ENCODE measurements around the gene DGKZ. TPM values are rescaled to one million over a fixed set of nuclear protein-coding genes. Genes with fewer than 3 reads are reported as not detected.
A peak's percentile ranks its signal among the peaks of the same experiment; 100 is the strongest.

The DGKZ gene
- total RNA-seq, 1 donor from 2014 or later = 55.3 TPM

DNA sequence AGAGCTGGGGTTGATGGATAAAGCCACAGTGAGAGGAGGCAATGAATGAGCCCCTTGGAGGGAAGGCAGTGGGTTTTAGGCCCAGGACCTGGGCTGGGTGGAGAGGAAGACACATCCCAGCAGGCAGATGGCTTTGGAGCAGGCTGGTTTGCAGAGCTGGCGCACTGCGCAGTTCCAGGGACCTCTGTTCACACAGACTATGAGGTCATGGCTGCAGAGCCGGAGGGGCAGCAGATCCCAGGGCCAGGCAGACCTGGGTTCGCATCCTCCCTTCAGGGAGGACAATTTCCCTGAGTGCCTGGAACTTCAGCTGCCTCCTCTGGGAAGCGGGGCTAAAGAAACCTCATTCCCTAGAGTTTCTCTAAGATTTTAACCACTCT, 28.2 kb upstream of the DGKZ start:
- Histone ChIP-seq H3K4me1 (peaks cover 26% of the 10 kb centered on the region), H3K27ac (peak overlapping the region; percentile 64), H3K9me3 (no peaks in the 10 kb centered on the region), H3K27me3 (ENCODE audit: low read depth) (no peaks in the 10 kb centered on the region), H3K36me3 (peaks cover 41% of the 10 kb centered on the region), H3K4me3 (no peak overlapping the region)
- TF ChIP-seq, protein P1, sequence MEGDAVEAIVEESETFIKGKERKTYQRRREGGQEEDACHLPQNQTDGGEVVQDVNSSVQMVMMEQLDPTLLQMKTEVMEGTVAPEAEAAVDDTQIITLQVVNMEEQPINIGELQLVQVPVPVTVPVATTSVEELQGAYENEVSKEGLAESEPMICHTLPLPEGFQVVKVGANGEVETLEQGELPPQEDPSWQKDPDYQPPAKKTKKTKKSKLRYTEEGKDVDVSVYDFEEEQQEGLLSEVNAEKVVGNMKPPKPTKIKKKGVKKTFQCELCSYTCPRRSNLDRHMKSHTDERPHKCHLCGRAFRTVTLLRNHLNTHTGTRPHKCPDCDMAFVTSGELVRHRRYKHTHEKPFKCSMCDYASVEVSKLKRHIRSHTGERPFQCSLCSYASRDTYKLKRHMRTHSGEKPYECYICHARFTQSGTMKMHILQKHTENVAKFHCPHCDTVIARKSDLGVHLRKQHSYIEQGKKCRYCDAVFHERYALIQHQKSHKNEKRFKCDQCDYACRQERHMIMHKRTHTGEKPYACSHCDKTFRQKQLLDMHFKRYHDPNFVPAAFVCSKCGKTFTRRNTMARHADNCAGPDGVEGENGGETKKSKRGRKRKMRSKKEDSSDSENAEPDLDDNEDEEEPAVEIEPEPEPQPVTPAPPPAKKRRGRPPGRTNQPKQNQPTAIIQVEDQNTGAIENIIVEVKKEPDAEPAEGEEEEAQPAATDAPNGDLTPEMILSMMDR (IDR thresholded peaks at IDR 0.05) = no peak
- ATAC-seq (no peak), DNase-seq (no peak)
- intact Hi-C loops (cut with DNase I) = no loop called here

DNA sequence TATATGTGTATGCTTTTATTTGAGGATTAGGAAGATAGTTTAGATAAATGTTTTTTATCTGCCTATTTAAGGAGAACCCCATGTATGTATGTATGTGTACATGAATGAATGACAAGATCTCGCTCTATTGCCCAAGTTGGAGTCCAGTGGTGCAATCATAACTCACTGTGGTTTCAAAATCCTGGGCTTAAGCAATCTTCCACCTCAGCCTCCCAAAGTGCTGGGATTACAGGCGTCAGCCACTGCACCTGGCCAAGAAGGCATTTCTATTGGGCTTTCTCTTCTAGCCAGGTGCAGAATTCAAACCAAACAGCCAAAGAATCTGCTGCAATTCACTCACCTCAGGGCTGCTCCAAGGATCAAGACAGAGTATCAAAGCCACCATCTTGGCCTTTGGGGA, 25.5 kb upstream of the DGKZ start:
- intact Hi-C loops (cut with DNase I) = no loop called here
- TF ChIP-seq, protein P1 (IDR thresholded peaks at IDR 0.05) = no peak
- Histone ChIP-seq H3K27ac (no peak overlapping the region), H3K4me1 (peaks cover 13% of the 10 kb centered on the region), H3K9me3 (no peaks in the 10 kb centered on the region), H3K27me3 (ENCODE audit: low read depth) (no peaks in the 10 kb centered on the region), H3K4me3 (no peak overlapping the region), H3K36me3 (peaks cover 41% of the 10 kb centered on the region)
- DNase-seq (no peak), ATAC-seq (no peak)

DNA sequence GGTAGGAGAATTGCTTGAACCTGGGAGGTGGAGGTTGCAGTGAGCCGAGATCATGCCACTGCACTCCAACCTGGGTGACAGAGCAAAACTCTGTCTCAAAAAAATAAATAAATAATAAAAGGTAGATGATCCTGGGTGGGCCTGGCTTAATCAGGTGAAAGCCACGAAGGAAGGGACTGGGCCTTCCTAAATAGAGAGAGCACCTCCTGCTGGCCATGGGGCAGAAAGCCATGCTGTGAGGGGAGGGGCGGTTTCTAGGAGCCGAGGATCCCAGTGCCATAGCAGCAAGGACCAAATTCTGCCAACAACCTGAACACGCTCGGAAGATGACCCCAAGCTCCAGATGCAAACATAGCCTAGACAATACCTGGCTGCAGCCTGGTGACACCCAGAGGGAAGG, 24.5 kb upstream of the DGKZ start:
- peaks cover 31% of the 10 kb centered on the region for H3K36me3 ChIP-seq
- TF ChIP-seq, protein P1 (IDR thresholded peaks at IDR 0.05) = no peak
- no peaks in the 10 kb centered on the region for H3K9me3 ChIP-seq
- intact Hi-C loops (cut with DNase I) = no loop called here
- no peaks in the 10 kb centered on the region for H3K27me3 ChIP-seq (ENCODE audit: low read depth)
- no peak overlapping the region for H3K4me3 ChIP-seq
- H3K4me1 ChIP-seq = peaks cover 13% of the 10 kb centered on the region
- ATAC-seq (no peak), DNase-seq (no peak)
- no peak overlapping the region for H3K27ac ChIP-seq

DNA sequence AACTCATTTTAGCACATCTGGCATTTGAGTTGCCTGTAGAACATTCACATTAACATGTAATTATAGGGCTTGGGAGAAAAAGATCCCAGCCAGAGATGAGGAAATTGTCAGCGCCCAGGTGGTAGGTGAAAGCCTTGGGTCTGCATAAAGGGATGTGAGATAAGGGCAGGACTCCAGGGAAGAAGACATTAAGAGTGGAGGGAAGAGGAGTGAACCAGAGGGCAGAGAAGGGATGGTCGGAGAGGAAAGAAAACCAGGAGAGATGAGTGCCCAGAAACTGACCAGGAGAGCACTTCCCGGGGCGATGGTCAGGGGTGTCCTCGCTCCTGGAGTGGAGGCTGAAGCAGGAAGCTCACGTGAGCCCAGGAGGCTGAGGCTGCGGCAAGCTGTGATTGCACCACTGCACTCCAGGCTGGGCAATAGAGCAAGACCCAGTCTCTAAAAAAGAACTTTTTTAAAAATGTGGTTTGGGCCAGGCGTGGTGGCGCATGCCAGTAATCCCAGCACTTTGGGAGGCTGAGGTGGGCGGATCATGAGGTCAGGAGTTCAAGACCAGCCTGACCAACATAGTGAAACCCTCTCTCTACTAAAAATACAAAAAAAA, 20.3 kb upstream of the DGKZ start:
- Histone ChIP-seq H3K27me3 (ENCODE audit: low read depth) (peaks cover 21% of the 10 kb centered on the region), H3K4me1 (peaks cover 14% of the 10 kb centered on the region), H3K27ac (no peak overlapping the region), H3K36me3 (no peaks in the 10 kb centered on the region), H3K9me3 (no peaks in the 10 kb centered on the region), H3K4me3 (no peak overlapping the region)
- TF ChIP-seq, protein P1 (IDR thresholded peaks at IDR 0.05) = no peak
- no peak for DNase-seq
- ATAC-seq = no peak
- intact Hi-C loops (cut with DNase I) = no loop called here

DNA sequence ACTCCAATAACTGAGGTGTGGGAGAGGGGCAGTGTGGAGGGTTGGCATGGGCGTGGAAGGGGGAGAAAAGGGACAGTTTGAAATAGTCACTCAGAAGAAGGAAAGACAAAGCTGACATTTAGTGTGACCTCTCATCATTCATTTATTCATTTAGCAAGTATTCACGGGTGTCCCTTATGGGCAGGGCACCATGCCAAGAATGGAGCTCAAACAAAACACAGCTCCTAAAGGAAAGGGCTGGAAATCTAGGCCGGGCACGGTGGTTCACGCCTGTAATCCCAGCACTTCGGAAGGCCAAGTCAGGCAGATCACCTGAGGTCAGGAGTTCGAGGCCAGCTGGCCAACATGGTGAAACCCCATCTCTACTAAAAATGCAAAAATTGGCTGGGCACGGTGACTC, 19.4 kb upstream of the DGKZ start:
- Histone ChIP-seq H3K9me3 (no peaks in the 10 kb centered on the region), H3K27ac (no peak overlapping the region), H3K4me3 (no peak overlapping the region), H3K4me1 (peaks cover 22% of the 10 kb centered on the region), H3K27me3 (ENCODE audit: low read depth) (peaks cover 30% of the 10 kb centered on the region), H3K36me3 (no peaks in the 10 kb centered on the region)
- ATAC-seq (no peak), DNase-seq (no peak)
- TF ChIP-seq, protein P1 (IDR thresholded peaks at IDR 0.05) = no peak
- intact Hi-C loops (cut with DNase I) = no loop called here
